ENCODE results near the gene PRKCE. TPM values are rescaled to one million over a fixed set of nuclear protein-coding genes. Genes with fewer than 3 reads are reported as not detected.

Gene PRKCE
- total and polyA plus RNA-seq, 2 experiments from 2014 or later, result 13.2 to 19.2 TPM

DNA sequence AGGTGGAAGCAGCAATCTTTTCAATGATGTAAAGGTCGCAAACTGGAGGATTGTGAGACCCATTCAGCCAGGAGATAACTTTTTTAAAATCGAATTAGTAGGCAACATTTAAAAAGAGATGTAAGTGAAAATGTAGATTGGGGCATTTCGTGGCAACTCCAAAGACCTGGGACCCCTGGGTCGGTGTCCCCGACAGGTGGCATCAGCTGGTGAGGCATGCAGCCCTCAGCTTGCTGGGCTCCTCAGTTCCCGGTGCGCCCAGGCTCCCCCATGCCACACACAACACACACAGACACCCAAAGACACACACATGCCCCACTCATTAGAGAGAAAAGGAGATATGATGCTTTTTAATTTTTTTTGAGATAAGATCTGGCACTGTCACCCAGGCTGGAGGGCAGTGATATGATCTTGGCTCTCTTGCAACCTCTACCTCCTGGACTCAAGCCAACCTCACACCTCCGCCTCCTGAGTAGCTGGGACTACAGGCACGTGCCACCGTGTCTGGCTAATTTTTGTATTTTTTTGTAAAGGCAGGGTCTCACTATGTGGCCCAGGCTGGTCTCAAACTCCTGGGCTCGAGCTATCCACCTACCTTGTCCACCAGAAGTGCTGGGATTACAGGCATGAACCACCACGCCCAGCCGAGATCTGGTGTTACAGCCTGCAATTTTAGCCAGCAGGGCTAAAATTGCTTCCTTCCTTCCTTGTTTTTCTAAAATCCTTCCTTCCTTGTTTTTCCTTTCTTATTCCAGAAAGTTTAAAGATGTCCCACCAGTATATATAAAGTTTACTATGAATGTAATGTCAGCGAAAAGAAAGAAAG is 523.1 kb downstream of the PRKCE start:
- no peaks in the 10 kb centered on the region for H3K27me3 ChIP-seq
- no peak overlapping the region for H3K27ac ChIP-seq
- DNase-seq (ENCODE audit: low read depth in 1 of 2, low spot score in 1 of 2), result no peak
- no peaks in the 10 kb centered on the region for H3K36me3 ChIP-seq
- H3K9me3 ChIP-seq (ENCODE audit: low read depth), result no peaks in the 10 kb centered on the region
- TF ChIP-seq CTCF (IDR thresholded peaks at IDR 0.05; ENCODE audit: low read depth, low read length), result no peak
- peaks cover 2% of the 10 kb centered on the region for H3K4me1 ChIP-seq (ENCODE audit: low read depth)
- H3K4me3 ChIP-seq, result no peak overlapping the region

GRCh38 chr2:46175419-46175818 is 523.9 kb downstream of the PRKCE start:
- Histone ChIP-seq H3K9me3 (ENCODE audit: low read depth) (no peaks in the 10 kb centered on the region), H3K36me3 (no peaks in the 10 kb centered on the region), H3K4me1 (ENCODE audit: low read depth) (no peaks in the 10 kb centered on the region), H3K4me3 (no peak overlapping the region), H3K27me3 (no peaks in the 10 kb centered on the region), H3K27ac (no peak overlapping the region)
- TF ChIP-seq CTCF (IDR thresholded peaks at IDR 0.05; ENCODE audit: low read depth, low read length), result no peak
- peak in 1 of 2 donors; percentile 54 for DNase-seq (ENCODE audit: low read depth in 1 of 2, low spot score in 1 of 2)

- Histone ChIP-seq H3K9me3 (ENCODE audit: low read depth) (no peaks in the 10 kb centered on the region), H3K27ac (no peak overlapping the region)
- no peak for TF ChIP-seq CTCF (IDR thresholded peaks at IDR 0.05; ENCODE audit: low read depth, low read length)
Observed at GRCh38 chr2:46177461-46178089, 526.1 kb downstream of the PRKCE start.

DNA sequence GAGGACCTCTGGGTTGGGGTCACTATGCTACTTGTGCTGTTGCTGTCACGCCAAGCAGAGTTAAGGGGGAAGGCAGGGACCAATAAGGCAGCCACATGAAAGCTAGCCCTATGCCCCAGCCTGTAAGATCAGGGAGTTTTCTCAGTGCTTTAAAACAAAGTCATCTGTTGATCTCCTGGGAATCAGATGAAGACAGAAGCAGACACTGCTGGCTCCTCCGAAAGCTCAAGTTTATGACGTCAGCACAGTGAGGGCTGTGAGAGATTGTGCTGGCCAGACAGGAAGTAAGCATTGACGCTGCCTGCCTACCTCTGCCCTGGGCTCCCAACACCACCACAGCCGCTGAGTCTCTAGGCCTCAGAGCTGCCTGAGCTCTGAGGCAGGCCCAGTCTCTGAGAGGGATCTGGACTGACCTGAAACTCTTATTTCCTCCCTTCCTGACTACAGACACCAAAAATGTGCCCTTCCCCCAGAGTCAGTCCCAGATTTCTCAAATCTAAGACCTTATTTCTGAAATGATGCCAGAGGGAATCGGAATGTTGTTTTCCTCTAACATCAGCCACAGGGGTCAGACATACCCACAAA is 527.7 kb downstream of the PRKCE start:
- no peak overlapping the region for H3K27ac ChIP-seq
- peak in 1 of 2 donors; percentile 98 for DNase-seq (ENCODE audit: low read depth in 1 of 2, low spot score in 1 of 2)

More at GRCh38 chr2:46177461-46178089, 526.1 kb downstream of the PRKCE start:
- no peaks in the 10 kb centered on the region for H3K36me3 ChIP-seq
- DNase-seq (ENCODE audit: low read depth in 1 of 2, low spot score in 1 of 2), result peak in 1 of 2 donors; percentile 49
- H3K4me3 ChIP-seq, result no peak overlapping the region
- no peaks in the 10 kb centered on the region for H3K4me1 ChIP-seq (ENCODE audit: low read depth)
- H3K27me3 ChIP-seq, result no peaks in the 10 kb centered on the region

DNA sequence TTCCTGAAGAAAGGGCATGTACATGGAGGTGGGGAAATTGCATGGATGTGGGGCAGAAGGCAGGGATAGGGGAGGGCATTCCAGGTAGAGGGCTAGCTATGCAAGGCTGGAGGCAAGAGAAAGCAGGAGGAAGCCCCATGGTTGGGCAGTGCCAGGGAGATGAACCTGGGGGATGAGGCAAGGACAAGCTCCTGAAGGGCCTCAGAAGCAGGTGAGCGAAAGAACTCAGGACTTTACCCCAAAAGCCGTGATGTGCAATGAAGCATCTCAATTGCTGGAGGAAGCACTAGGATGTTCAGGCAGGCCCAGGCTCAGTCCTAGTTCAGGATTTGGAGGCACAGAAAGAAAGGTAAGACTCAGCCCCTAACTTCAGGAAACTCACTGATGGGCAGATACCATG is 528.7 kb downstream of the PRKCE start:
- DNase-seq (ENCODE audit: low read depth in 1 of 2, low spot score in 1 of 2), result no peak
- H3K9me3 ChIP-seq (ENCODE audit: low read depth), result no peaks in the 10 kb centered on the region
- no peak overlapping the region for H3K4me3 ChIP-seq
- H3K4me1 ChIP-seq (ENCODE audit: low read depth), result no peaks in the 10 kb centered on the region
- TF ChIP-seq CTCF (IDR thresholded peaks at IDR 0.05; ENCODE audit: low read depth, low read length), result no peak
- no peaks in the 10 kb centered on the region for H3K36me3 ChIP-seq
- no peaks in the 10 kb centered on the region for H3K27me3 ChIP-seq
- no peak overlapping the region for H3K27ac ChIP-seq

More for the DNA sequence above, 527.7 kb downstream of the PRKCE start:
- H3K36me3 ChIP-seq, result no peaks in the 10 kb centered on the region
- TF ChIP-seq CTCF (IDR thresholded peaks at IDR 0.05; ENCODE audit: low read depth, low read length), result no peak
- no peak overlapping the region for H3K4me3 ChIP-seq
- no peaks in the 10 kb centered on the region for H3K4me1 ChIP-seq (ENCODE audit: low read depth)
- H3K27me3 ChIP-seq, result no peaks in the 10 kb centered on the region
- no peaks in the 10 kb centered on the region for H3K9me3 ChIP-seq (ENCODE audit: low read depth)
